Measurements from ENCODE around the gene GPC6.

GPC6 gene

GRCh38 chr13:93977986-93978385 lies 751.4 kb downstream of the GPC6 start:
- Histone ChIP-seq H3K4me3 (ENCODE audit: control insufficient read depth in 1 of 7, extremely low read depth in 1 of 7, insufficient read depth in 4 of 7, low read depth in 2 of 7, low read length in 6 of 7) (no peak overlapping the region), H3K27ac (ENCODE audit: insufficient read depth in 1 of 2, low read depth in 1 of 2, low read length in 2 of 2, poor library complexity in 1 of 2, severe bottlenecking in 2 of 2) (no peak overlapping the region), H3K9me3 (ENCODE audit: control extremely low read depth in 1 of 5, control insufficient read depth in 4 of 5, insufficient read depth in 2 of 5, low read depth in 1 of 5, low read length in 4 of 5) (no peaks in the 10 kb centered on the region), H3K27me3 (replicated peaks in 2 of 5; ENCODE audit: control insufficient read depth in 4 of 5, insufficient read depth in 5 of 5, low read length in 4 of 5) (no peaks in the 10 kb centered on the region), H3K36me3 (ENCODE audit: control insufficient read depth in 4 of 4, insufficient read depth in 4 of 4, low read length in 3 of 4) (no peaks in the 10 kb centered on the region), H3K4me1 (ENCODE audit: control extremely low read depth in 1 of 4, control insufficient read depth in 4 of 4, insufficient read depth in 4 of 4, low read length in 3 of 4) (no peaks in the 10 kb centered on the region)
- ChIA-PET POLR2A (no interaction called here), CTCF (interaction anchor here (0.6 kb wide), 1 partner anchor 2000 kb away, joined by 5 read pairs; no protein-coding TSS in a partner anchor)
- 100% methylated on average over 1 of the region's 3 CpGs for whole genome bisulfite sequencing (ENCODE audit: insufficient coverage)
- DNase-seq: no peak

- 100% methylated on average over 1 of the region's 1 CpG for WGBS (ENCODE audit: insufficient coverage)
- CTCF ChIA-PET: no interaction called here
- no peaks in the 10 kb centered on the region for H3K9me3 ChIP-seq (ENCODE audit: control extremely low read depth in 1 of 5, control insufficient read depth in 4 of 5, insufficient read depth in 2 of 5, low read depth in 1 of 5, low read length in 4 of 5)
- H3K27ac ChIP-seq (ENCODE audit: insufficient read depth in 1 of 2, low read depth in 1 of 2, low read length in 2 of 2, poor library complexity in 1 of 2, severe bottlenecking in 2 of 2): no peak overlapping the region
- H3K27me3 ChIP-seq (replicated peaks in 2 of 5; ENCODE audit: control insufficient read depth in 4 of 5, insufficient read depth in 5 of 5, low read length in 4 of 5): no peaks in the 10 kb centered on the region
- no peaks in the 10 kb centered on the region for H3K36me3 ChIP-seq (ENCODE audit: control insufficient read depth in 4 of 4, insufficient read depth in 4 of 4, low read length in 3 of 4)
- no peak for DNase-seq
- no peak overlapping the region for H3K4me3 ChIP-seq (ENCODE audit: control insufficient read depth in 1 of 7, extremely low read depth in 1 of 7, insufficient read depth in 4 of 7, low read depth in 2 of 7, low read length in 6 of 7)
- POLR2A ChIA-PET: no interaction called here
- H3K4me1 ChIP-seq (ENCODE audit: control extremely low read depth in 1 of 4, control insufficient read depth in 4 of 4, insufficient read depth in 4 of 4, low read length in 3 of 4): no peaks in the 10 kb centered on the region
Observed at GRCh38 chr13:93981426-93981977, 754.9 kb downstream of the GPC6 start.

- no peak for DNase-seq
- Histone ChIP-seq H3K36me3 (ENCODE audit: control insufficient read depth in 4 of 4, insufficient read depth in 4 of 4, low read length in 3 of 4) (no peaks in the 10 kb centered on the region), H3K9me3 (ENCODE audit: control extremely low read depth in 1 of 5, control insufficient read depth in 4 of 5, insufficient read depth in 2 of 5, low read depth in 1 of 5, low read length in 4 of 5) (no peaks in the 10 kb centered on the region), H3K4me1 (ENCODE audit: control extremely low read depth in 1 of 4, control insufficient read depth in 4 of 4, insufficient read depth in 4 of 4, low read length in 3 of 4) (no peaks in the 10 kb centered on the region), H3K4me3 (ENCODE audit: control insufficient read depth in 1 of 7, extremely low read depth in 1 of 7, insufficient read depth in 4 of 7, low read depth in 2 of 7, low read length in 6 of 7) (no peak overlapping the region), H3K27ac (ENCODE audit: insufficient read depth in 1 of 2, low read depth in 1 of 2, low read length in 2 of 2, poor library complexity in 1 of 2, severe bottlenecking in 2 of 2) (no peak overlapping the region), H3K27me3 (replicated peaks in 2 of 5; ENCODE audit: control insufficient read depth in 4 of 5, insufficient read depth in 5 of 5, low read length in 4 of 5) (no peaks in the 10 kb centered on the region)
- ChIA-PET CTCF (no interaction called here), POLR2A (no interaction called here)
- WGBS (ENCODE audit: insufficient coverage): 100% methylated on average over 1 of the region's 5 CpGs
Observed at GRCh38 chr13:93982179-93982918, 755.7 kb downstream of the GPC6 start.

GRCh38 chr13:93984052-93984451 lies 757.4 kb downstream of the GPC6 start:
- no peaks in the 10 kb centered on the region for H3K27me3 ChIP-seq (replicated peaks in 2 of 5; ENCODE audit: control insufficient read depth in 4 of 5, insufficient read depth in 5 of 5, low read length in 4 of 5)
- H3K9me3 ChIP-seq (ENCODE audit: control extremely low read depth in 1 of 5, control insufficient read depth in 4 of 5, insufficient read depth in 2 of 5, low read depth in 1 of 5, low read length in 4 of 5): no peaks in the 10 kb centered on the region
- ChIA-PET CTCF (no interaction called here), POLR2A (interaction anchor here (0.6 kb wide), 1 partner anchor 38 kb away, joined by 3 read pairs; no protein-coding TSS in a partner anchor)
- no peak overlapping the region for H3K4me3 ChIP-seq (ENCODE audit: control insufficient read depth in 1 of 7, extremely low read depth in 1 of 7, insufficient read depth in 4 of 7, low read depth in 2 of 7, low read length in 6 of 7)
- no peaks in the 10 kb centered on the region for H3K36me3 ChIP-seq (ENCODE audit: control insufficient read depth in 4 of 4, insufficient read depth in 4 of 4, low read length in 3 of 4)
- H3K27ac ChIP-seq (ENCODE audit: insufficient read depth in 1 of 2, low read depth in 1 of 2, low read length in 2 of 2, poor library complexity in 1 of 2, severe bottlenecking in 2 of 2): no peak overlapping the region
- DNase-seq: no peak
- WGBS (ENCODE audit: insufficient coverage): no CpG with 5 or more reads among the region's 1 CpG
- no peaks in the 10 kb centered on the region for H3K4me1 ChIP-seq (ENCODE audit: control extremely low read depth in 1 of 4, control insufficient read depth in 4 of 4, insufficient read depth in 4 of 4, low read length in 3 of 4)

- POLR2A ChIA-PET: no interaction called here
- H3K4me1 ChIP-seq (ENCODE audit: control extremely low read depth in 1 of 4, control insufficient read depth in 4 of 4, insufficient read depth in 4 of 4, low read length in 3 of 4): no peaks in the 10 kb centered on the region
- H3K27ac ChIP-seq (ENCODE audit: insufficient read depth in 1 of 2, low read depth in 1 of 2, low read length in 2 of 2, poor library complexity in 1 of 2, severe bottlenecking in 2 of 2): no peak overlapping the region
- 95% methylated on average over 4 of the region's 5 CpGs for whole genome bisulfite sequencing (ENCODE audit: insufficient coverage)
- H3K27me3 ChIP-seq (replicated peaks in 2 of 5; ENCODE audit: control insufficient read depth in 4 of 5, insufficient read depth in 5 of 5, low read length in 4 of 5): no peaks in the 10 kb centered on the region
- H3K9me3 ChIP-seq (ENCODE audit: control extremely low read depth in 1 of 5, control insufficient read depth in 4 of 5, insufficient read depth in 2 of 5, low read depth in 1 of 5, low read length in 4 of 5): no peaks in the 10 kb centered on the region
- H3K4me3 ChIP-seq (ENCODE audit: control insufficient read depth in 1 of 7, extremely low read depth in 1 of 7, insufficient read depth in 4 of 7, low read depth in 2 of 7, low read length in 6 of 7): no peak overlapping the region
- CTCF ChIA-PET: no interaction called here
- no peaks in the 10 kb centered on the region for H3K36me3 ChIP-seq (ENCODE audit: control insufficient read depth in 4 of 4, insufficient read depth in 4 of 4, low read length in 3 of 4)
- no peak for DNase-seq
Observed at GRCh38 chr13:93984876-93985275, 758.3 kb downstream of the GPC6 start.

- no peaks in the 10 kb centered on the region for H3K36me3 ChIP-seq (ENCODE audit: control insufficient read depth in 4 of 4, insufficient read depth in 4 of 4, low read length in 3 of 4)
- no peak for DNase-seq
- H3K4me1 ChIP-seq (ENCODE audit: control extremely low read depth in 1 of 4, control insufficient read depth in 4 of 4, insufficient read depth in 4 of 4, low read length in 3 of 4): no peaks in the 10 kb centered on the region
- ChIA-PET CTCF (no interaction called here), POLR2A (no interaction called here)
- H3K27me3 ChIP-seq (replicated peaks in 2 of 5; ENCODE audit: control insufficient read depth in 4 of 5, insufficient read depth in 5 of 5, low read length in 4 of 5): no peaks in the 10 kb centered on the region
- H3K27ac ChIP-seq (ENCODE audit: insufficient read depth in 1 of 2, low read depth in 1 of 2, low read length in 2 of 2, poor library complexity in 1 of 2, severe bottlenecking in 2 of 2): no peak overlapping the region
- H3K4me3 ChIP-seq (ENCODE audit: control insufficient read depth in 1 of 7, extremely low read depth in 1 of 7, insufficient read depth in 4 of 7, low read depth in 2 of 7, low read length in 6 of 7): no peak overlapping the region
- H3K9me3 ChIP-seq (ENCODE audit: control extremely low read depth in 1 of 5, control insufficient read depth in 4 of 5, insufficient read depth in 2 of 5, low read depth in 1 of 5, low read length in 4 of 5): no peaks in the 10 kb centered on the region
Observed at GRCh38 chr13:93987458-93987857, 760.9 kb downstream of the GPC6 start.

GRCh38 chr13:93991569-93991968 lies 765.0 kb downstream of the GPC6 start:
- ChIA-PET POLR2A (no interaction called here), CTCF (no interaction called here)
- Histone ChIP-seq H3K4me3 (ENCODE audit: control insufficient read depth in 1 of 7, extremely low read depth in 1 of 7, insufficient read depth in 4 of 7, low read depth in 2 of 7, low read length in 6 of 7) (no peak overlapping the region), H3K4me1 (ENCODE audit: control extremely low read depth in 1 of 4, control insufficient read depth in 4 of 4, insufficient read depth in 4 of 4, low read length in 3 of 4) (no peaks in the 10 kb centered on the region), H3K27me3 (replicated peaks in 2 of 5; ENCODE audit: control insufficient read depth in 4 of 5, insufficient read depth in 5 of 5, low read length in 4 of 5) (no peaks in the 10 kb centered on the region), H3K9me3 (ENCODE audit: control extremely low read depth in 1 of 5, control insufficient read depth in 4 of 5, insufficient read depth in 2 of 5, low read depth in 1 of 5, low read length in 4 of 5) (no peaks in the 10 kb centered on the region), H3K27ac (ENCODE audit: insufficient read depth in 1 of 2, low read depth in 1 of 2, low read length in 2 of 2, poor library complexity in 1 of 2, severe bottlenecking in 2 of 2) (no peak overlapping the region), H3K36me3 (ENCODE audit: control insufficient read depth in 4 of 4, insufficient read depth in 4 of 4, low read length in 3 of 4) (no peaks in the 10 kb centered on the region)
- no peak for DNase-seq

Data from common myeloid progenitor, CD34-positive (primary cell).